MM.1S (cell line): Measurements from ENCODE around the gene RHBDL2.

Experiments
- CTCF ChIP-seq: fragments of 300-600 bp; sonication (generic); IDR thresholded peaks from 2 replicates; pipeline ENCODE4 v1.5.1; 2016; ENCODE audit warnings: antibody characterized with exemption, low read length, mixed read lengths
- EZH2 ChIP-seq: fragments of 300-600 bp; sonication (generic); optimal IDR thresholded peaks from 2 replicates; pipeline ENCODE3; 2017; ENCODE audit warnings: low read depth, mild to moderate bottlenecking, antibody characterized with exemption, low read length, mixed read lengths

GRCh38 chr1:38859561-38860453, 81.8 kb downstream of the RHBDL2 start, which contains the start of gene RRAGC:
- no peak for TF ChIP-seq CTCF
- no peak for TF ChIP-seq EZH2
